AML-193 (cell line): ENCODE measurements around the gene CHAF1B.

ENCODE experiments used
- DNase-seq, 2 experiments: peaks; one replicate each; lab custom pipeline; 2025; lab: John Stamatoyannopoulos, UW

Gene CHAF1B

DNA sequence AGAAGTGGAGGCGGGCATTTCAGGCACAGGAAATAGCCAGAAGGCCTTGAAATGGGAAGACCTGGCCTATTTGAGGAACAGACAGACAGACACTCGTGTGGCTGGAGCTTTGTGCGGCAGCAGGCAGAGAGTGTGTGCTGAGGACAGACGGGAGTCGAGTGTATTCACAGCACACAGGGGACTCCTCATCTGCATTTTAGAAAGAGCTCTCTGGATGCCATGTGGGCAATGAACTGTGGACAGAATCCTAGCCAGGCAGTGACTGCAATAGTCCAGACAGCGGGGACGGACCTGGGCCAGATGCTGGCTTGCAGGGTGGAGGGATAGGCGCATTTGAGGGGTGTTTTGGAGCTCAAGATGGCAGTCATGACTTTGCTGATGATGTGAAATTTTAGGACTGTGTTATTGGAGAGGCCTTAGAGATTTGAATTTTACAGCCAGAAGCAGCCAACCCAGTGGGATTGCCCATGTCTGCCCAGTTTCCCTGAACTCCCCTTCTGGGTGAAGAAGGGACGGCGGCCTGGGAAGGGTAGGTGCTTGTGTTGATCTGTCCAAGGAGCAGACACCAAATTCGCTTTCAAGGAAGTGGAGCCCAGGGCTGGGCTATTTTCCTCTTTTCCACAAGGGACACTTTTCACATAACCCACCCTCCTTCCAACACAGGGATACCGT is 43.7 kb downstream of the CHAF1B start:
- DNase-seq = no peak

DNA sequence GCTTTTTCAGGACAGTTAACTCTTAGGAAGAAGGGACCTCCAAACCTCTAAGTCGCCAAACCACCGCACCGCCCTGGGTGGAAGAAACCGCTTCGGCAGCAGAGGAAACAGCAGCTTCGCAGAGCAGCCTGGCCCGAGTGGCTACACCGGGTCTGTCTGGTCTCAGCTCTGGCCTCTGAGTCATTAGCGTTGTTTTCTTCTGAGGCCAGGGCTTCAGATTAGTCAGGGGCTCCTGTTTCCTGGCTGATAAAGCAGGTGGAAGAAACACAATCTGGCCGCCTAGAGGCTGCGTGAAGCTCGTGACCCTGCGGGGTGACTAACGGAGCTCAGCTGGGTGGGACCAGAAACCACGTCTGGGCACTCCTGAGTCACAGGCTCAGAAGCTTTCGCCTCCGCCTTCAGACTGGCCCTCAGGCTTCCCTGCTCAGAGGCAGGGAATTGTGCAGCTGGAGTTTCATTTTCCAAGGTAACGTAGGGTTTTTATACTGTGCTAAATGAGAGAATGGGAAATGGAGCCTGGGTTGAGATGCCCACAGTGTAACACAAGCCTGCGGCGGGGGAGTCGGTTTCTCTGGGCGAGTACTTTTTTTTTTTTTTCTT is 44.9 kb downstream of the CHAF1B start:
- peak; percentile 45 to 47 for DNase-seq

DNA sequence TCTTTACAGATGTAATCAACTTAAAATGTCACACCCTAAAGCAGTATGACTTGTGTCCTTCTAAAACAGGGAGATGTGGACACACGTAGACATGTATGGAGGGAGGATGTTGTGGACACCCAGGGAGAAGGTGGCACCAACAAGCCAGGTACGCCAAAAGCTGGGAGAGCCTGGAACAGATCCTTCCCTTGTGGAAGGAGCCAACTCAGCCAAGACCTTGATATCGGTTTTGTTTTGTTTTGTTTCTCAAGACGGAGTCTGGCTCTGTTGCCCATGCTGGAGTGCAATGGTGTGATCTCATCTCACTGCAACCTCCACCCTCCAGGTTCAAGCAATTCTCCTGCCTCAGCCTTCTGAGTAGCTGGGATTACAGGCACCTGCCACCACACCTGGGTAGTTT is 45.6 kb downstream of the CHAF1B start:
- no peak for DNase-seq

DNA sequence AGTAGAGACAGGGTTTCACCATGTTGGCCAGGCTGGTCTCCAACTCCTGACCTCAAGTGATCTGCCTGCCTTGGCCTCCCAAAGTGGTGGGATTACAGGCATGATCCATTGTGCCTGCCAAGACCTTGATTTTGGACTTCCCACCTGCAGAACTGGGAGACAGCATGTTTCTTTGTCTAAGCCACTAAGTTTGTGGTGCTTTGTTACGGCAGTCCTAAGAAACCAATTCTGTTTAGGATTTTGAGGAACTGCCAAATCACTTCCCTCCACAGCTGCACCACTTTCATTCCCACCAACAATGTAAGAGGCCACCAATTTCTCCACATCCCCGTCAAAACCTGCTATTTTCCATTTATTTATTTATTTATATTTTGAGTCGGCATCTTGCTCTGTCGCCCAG is 46.1 kb downstream of the CHAF1B start:
- DNase-seq = no peak

DNA sequence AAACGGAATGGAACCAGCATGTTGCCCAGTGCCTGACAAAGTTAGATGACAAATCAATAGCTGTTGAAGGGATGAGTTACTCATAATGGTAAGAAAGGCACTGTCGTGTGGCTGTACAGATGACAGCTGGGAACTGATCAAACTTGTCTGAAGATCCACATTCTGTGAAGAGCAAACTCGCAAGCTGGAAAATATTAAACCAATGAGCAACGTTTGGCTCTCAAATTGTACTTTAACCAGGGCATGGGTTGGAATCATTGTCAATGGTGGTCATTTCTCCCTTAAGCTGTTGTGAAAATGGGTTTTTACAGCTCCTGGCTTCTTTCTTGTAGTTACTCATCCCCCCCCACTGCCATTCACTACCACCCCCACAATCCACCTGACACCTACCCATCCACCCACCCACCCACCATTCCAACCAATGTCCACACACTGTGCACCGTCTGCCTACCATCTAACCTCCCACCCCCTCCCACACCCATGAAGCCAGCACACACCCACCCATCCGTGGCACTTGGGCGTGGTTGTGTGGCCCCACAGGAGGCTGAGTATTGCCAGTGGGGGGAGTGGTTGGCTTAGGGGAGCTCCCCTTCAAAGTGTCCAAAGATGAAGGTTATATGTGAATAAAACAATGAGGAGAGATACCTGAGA is 48.0 kb downstream of the CHAF1B start:
- DNase-seq = no peak

DNA sequence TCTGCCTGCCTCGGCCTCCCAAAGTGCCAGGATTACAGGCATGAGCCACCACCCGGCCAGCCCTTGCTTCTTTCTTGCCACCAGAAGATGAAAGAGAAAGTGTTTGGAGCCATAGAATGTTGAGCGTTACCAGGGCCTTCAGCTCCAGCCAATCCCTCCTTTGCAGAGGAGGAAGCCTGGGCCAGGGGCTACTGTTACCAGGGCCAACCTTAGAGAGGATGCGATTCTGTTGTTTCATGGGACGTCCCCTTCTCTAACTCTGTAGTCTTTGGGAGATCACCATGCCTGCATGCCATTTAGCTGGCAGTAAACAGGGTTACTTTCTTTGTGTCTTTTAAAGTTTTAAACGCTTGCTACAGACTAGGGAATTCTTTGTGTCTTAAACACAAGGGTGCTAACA is 49.0 kb downstream of the CHAF1B start:
- no peak for DNase-seq

DNA sequence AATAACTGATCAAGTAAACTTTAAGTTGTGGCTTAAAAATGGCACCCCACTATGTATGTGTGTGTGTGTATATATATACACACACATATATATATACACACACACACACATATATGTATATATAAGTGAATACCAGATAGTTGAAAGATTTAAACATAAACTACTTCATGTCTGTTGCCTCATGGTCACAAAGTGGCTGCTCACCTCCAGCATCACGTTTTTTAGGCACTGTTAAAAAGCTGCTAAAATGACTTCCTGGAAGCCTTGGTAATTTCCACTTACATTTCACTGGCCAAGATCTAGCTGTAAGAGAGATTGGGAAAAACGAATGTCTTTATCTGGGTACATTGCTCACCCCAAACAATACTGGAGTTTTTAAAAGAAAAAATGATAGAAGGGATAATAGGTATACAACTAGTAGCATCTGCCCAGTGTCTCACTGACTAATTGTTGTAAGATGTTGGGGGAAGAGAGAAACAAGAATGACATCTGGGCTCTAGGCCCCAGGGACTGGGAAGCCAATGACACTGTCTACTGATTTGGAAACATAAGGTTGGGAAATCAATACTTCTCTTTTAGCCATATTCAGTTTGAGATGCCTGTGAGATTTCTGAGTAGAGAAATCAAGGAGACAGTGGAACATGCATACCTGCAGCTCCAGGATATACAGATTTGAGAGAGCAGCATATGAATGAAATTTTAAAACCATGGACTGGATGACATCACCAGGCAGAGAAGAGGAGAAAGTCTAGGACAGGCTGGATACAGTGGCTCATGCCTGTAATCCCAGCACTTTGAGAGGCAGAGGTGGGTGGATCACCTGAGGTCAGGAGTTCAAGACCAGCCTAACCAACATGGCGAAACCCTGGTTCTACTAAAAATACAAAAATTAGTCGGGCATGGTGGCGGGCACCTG is 51.9 kb downstream of the CHAF1B start:
- DNase-seq = peak; percentile 14 to 22

DNA sequence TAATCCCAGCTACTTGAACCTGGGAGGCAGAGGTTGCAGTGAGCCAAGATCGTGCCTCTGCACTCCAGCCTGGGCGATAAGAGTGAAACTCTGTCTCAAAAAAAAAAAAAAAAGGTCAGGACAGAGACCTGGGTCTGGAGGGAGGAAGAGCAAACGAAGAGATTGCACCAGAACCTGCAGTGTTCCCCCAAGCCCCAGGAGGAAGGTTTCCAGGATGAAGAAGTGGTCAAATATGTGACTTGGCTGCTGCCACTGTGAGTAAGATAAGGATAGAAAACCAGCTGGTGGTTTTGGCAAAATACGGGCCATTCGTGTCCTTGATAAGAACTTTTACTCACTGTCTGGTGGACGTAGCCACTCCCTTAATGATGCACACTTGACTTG is 52.5 kb downstream of the CHAF1B start:
- no peak for DNase-seq

DNA sequence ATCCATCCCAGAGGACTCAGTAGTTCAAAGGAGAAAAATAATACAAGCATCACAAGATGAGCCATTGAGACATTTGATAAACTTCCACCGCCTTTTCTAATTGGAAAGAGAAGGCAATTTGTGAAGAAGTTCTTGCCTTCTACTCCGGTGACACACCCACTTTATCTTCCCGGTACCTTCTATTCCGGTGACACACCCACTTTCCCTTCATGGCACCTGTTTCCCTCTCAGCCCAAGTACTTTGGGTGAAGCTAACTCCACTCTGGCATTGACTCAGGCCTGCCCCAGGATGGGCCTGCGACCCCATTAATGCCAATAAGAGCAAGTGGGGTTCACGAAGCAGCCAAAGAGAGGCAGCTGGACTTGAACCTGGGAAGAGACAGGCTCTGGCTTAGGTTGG is 56.5 kb downstream of the CHAF1B start:
- DNase-seq = no peak

DNA sequence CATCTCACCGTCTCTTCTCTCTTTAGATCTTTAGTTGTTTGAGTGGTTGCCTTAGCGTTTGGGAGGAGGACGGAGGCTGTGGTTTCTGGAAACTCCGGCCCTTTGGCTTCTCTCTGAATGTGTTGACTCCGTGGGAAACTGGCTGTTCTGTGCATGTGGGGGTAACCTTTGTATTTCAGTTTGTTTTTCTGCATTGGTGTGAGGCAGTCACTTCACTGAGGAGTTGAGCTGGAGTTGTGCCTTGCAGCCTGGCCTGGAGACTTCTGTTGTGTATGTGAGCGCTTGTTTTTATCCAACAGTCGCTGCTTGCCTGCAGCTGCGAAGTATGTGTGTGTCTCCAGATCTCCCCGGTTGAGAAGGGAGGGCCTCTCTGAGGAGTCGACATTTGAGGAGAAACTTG is 61.1 kb downstream of the CHAF1B start:
- no peak for DNase-seq

DNA sequence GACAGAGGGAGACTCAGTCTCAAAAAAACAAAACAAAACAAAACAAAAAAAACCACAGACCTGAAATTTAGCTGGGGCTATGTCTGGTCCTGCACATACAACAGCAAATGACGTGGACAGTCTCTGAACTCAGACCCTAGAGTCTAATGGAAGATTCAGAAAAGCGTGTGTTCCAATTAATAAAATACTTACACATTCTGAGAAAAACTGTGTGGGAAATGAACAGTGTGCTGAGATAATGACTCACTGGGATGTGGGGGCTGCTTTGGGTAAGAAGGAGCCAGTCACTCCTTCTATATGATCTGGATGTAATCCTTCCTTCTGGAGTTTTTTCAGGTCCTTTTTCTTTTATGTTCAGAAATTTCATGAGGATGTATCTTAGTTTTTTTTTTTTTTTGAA is 65.3 kb downstream of the CHAF1B start:
- no peak for DNase-seq

DNA sequence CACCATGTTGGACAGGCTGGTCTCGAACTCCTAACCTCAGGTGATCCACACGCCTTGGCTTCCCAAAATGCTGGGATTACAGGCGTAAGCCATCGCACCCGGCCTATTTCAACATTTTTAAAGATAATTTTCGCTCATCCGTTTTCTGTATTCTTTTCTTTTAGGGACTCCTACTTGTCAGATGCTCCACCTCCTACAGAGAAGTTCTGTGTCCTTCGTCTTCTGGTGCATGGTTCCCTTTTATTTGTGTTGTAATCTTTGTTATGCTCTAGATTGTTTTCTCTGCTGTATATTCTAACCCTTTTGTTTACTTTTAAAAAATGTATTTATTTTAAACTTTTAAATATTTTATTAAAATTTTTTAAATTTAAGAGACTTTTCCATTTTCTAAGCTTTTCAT is 66.3 kb downstream of the CHAF1B start:
- no peak for DNase-seq

DNA sequence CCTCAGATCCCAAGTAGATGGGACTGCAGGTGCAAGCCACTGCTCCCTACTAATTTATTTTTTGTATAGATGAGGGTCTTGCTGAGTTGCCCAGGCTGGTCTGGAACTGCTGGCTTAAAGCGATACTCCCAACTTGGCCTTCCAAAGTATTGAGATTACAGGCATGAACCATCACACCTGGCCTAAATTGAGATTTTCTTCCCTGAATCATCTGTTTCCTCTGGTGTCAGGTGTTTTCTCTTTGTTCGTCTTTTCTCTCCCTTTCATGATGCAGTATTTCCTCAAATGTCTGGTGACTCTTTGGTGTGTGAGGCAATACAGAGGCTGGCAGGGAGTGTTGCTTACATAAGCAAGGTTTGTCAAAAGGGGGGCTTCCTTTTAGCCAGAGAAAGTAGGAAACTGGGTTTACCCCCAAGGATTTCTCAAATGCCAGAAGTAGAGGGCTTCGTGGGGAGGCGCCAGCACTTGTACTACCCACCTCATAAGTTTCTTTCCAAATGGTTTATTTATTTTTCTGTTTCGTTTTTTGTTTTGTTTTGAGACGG is 67.2 kb downstream of the CHAF1B start:
- no peak for DNase-seq

DNA sequence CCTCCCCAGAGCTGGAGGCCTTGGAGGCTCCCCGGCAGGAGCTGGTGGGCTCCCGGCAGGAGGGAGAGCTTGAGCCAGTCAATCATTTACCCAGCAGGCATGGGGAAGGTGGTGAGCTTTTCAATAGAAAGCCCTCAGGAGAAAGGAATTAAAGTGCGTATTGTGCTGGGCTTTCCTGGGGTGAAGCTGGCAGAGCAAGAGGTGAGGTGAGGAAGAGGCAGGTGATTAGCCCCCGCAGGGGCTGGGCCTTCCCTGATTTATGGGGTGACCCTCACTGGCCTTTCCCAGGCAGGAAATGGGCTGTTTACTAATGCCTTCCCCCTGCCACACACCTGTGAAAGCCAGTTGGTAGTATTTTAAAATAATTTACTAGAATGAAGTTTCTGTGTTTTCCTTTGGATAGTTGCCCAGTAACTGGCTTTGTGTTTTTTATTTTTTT is 68.9 kb downstream of the CHAF1B start:
- no peak for DNase-seq

DNA sequence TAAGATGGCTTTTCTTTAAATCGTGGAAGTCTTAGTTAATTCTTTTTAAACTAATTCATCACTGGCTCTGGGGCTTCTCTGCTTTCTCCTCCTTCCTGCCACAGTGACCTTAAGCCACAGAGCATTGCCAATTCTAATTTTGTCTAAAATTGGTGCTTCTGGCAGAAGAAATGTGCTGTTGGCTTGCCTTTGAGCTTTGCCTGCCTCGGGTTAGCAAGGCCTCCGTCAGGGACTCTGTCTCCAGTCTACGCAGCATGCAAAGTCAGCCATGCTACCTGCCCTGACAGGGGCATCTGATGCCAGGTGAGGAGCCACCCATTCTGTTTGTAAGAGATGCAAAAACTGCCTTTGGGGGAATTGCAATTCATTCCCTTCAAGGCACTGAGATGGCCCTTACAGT is 69.5 kb downstream of the CHAF1B start:
- DNase-seq = no peak

DNA sequence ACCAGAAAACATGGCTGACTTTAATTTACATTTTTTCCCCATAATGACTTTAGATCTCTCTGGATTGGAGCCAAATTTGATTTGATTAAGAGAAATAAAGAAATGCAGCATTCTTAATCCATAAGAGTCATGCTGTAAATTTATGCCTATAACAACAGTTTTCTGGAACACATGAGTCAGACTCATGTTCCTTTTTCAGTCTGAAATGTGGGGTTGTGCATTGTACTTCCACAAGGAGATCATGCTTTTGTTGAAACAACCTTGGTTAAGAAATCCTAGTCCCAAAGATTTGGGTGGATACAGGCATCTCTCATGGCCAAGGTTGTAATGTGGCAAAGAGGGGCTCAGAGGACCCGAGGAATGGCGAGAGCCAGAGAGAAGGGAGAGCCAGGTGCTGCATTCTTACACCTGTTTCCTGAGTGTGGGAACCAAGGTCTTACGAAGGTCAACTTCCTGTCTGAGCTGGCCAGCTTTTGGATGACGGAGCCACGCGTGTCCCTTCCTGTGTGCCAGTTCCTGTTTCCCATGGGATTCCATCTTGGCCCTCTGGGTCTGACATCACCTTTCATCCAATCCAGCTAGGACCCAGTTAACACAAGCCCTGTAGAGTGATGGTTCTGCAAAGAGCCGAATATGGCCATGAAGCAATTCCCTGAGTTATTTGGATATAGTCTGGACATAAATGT is 71.7 kb downstream of the CHAF1B start:
- DNase-seq = no peak

DNA sequence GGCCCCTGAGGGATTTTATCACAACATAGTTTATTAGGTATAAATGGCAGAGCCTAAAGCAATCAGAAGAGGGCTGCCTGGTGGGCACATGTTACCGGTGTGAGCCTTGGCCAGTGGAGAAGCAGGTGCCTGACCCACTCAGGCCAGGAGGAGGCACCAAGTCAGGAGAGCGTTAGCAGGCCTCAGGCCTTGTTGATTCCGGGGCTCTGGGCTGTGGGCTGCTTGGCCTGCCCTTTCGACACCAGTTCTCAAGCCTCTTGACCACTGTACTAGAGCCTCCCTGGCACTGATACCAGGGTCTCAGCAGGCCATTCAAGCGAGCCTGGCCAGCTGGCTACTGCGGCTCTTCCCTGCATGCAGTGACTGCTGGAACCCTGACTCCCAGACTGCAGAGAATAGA is 73.9 kb downstream of the CHAF1B start:
- DNase-seq = no peak

DNA sequence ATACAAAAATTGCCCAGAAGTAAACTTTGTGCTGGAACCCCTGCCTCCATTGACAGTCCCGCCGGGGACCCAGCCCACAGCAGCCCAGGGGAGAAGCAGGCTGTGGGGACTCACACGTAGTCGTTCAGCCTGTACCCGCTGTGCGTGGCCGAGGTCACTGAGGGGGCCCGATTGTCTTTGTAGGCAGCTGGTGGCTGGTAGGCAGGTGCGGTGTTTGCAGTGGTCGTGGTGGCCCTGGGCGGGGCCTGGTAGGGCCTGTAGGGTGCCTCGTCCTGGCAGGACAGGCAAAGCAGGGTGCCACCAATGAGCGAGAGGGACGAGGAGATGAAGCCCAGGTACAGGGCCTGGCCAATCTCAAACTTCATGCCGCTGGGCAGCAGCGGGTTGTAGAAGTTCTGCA is 75.7 kb downstream of the CHAF1B start:
- no peak for DNase-seq

DNA sequence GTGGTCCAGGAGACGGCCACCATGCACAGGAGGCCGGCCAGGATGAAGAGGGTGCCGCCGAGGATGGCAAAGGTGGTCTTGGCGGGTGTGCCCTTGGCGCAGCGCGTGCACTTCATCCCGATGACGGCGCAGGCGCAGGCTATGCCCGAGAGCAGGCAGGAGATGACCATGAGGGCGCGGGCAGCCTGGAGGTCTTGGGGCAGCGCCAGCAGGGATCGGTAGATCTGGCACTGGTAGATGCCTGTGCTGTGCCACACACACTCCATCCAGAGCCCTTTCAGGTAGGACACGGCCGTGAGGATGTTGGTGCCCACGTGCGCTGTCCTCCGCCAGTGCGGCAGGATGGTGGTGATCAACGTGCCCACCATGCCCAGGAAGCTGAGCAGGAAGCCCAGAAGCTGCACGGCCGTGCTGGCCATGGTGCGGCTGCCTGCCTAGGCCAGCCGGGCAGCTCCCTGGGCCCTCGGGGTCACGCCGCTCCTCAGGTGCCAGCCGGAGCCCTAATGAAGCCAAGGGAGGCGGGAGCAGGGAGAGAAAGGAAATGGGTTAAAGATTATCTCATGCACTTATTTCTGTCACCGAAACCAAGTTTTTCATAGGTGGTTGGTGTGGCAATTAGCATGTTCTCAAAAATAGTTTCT is 76.2 kb downstream of the CHAF1B start:
- no peak for DNase-seq

DNA sequence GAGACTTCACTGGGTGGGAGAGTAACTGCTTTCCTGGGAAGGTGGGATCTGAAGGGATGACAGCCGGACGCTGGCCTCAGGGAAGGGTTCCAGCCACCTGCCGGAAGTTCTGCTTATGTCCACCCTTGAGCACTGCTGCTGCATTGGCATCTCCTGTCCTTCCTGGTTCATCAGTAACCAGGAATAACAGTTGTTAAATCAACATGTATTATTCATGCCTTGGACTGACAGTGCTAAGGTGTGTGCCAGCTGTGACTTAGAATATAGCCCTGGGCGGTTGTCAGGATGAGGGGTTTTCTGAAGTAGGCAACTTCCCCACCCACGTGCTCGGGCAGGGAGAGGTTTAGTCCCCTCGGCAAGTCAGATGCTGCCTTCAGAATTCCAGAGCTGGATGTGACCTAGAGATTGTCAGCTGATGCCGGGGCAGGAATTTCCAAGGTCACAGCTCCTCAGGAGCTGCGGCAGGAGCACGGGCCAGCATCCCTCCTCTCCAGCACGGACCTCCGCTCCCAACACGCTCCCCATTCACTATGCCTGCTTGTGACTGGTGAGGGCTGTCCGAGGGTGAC is 76.8 kb downstream of the CHAF1B start:
- no peak for DNase-seq

DNA sequence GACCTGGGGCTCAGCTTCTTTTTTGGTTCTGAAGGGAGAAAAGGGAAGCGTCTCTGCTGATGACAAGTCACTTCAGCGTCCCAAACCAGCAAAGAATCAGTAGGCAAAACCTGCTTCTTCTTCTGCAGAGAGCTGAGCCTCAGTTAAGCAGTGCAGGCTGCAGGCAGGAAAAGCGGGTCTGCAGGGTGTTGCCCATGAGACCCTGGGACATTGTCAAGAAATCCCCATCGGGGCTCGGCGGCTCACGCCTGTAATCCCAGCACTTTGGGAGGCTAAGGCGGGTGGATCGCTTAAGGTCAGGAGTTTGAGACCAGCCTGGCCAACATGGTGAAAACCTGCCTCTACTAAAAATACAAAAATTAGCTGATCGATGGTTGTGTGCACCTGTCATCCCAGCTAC is 78.0 kb downstream of the CHAF1B start:
- no peak for DNase-seq
